GM12864 (cell line): ENCODE results near the gene ZNF415.

Source experiments
- DNase-seq: peaks from one replicate; pipeline ENCODE4 v3.0.0-alpha.2; 2011; ENCODE audit warnings: low read depth
- H3K4me3 ChIP-seq: 2 replicates; pipeline ENCODE4 v1.5.1; 2011; ENCODE audit warnings: mild to moderate bottlenecking, low read depth, low read length, control low read depth
- CTCF ChIP-seq: IDR thresholded peaks from 2 replicates; pipeline ENCODE4 v1.5.1; 2011; ENCODE audit warnings: low read depth, mild to moderate bottlenecking, moderate library complexity, low read length, control low read depth, inconsistent platforms; ENCODE audit errors: missing control alignments

ZNF415 gene

GRCh38 chr19:53132141-53132991 is at the start of gene ZNF415:
Gene ZNF415, minus strand, starts transcription at chr19:53132910. Its CDS starts 10,234 bp downstream, at chr19:53122676.
- no peak for TF ChIP-seq CTCF
- no peak for DNase-seq
- no peak within 1 kb of the TSS for H3K4me3 ChIP-seq

GRCh38 chr19:53182202-53182601 is 49.5 kb upstream of the ZNF415 start:
- DNase-seq = no peak
- no peak overlapping the region for H3K4me3 ChIP-seq
- TF ChIP-seq CTCF = no peak

- H3K4me3 ChIP-seq = no peak overlapping the region
- no peak for DNase-seq
- no peak for TF ChIP-seq CTCF
These were observed 45.3 kb upstream of the ZNF415 start for GRCh38 chr19:53177986-53178385.

GRCh38 chr19:53172889-53173288 is 40.2 kb upstream of the ZNF415 start:
- TF ChIP-seq CTCF = no peak
- H3K4me3 ChIP-seq = no peak overlapping the region
- DNase-seq = no peak

- no peak for DNase-seq
- TF ChIP-seq CTCF = no peak
- H3K4me3 ChIP-seq = no peak overlapping the region
These were observed 33.0 kb upstream of the ZNF415 start for GRCh38 chr19:53165691-53166091.

GRCh38 chr19:53161123-53161522 is 28.4 kb upstream of the ZNF415 start:
- no peak for TF ChIP-seq CTCF
- no peak for DNase-seq

GRCh38 chr19:53160350-53160749 is 27.6 kb upstream of the ZNF415 start:
- H3K4me3 ChIP-seq = no peak overlapping the region
- TF ChIP-seq CTCF = no peak
- DNase-seq = no peak

More at GRCh38 chr19:53161123-53161522, 28.4 kb upstream of the ZNF415 start:
- H3K4me3 ChIP-seq = no peak overlapping the region
